NCI-H1417 (cell line): ENCODE measurements around the gene MBD5.

Experiments used
- DNase-seq, 3 experiments: peaks; one replicate each; lab custom pipeline; 2025; lab: John Stamatoyannopoulos, UW

MBD5 gene

DNA sequence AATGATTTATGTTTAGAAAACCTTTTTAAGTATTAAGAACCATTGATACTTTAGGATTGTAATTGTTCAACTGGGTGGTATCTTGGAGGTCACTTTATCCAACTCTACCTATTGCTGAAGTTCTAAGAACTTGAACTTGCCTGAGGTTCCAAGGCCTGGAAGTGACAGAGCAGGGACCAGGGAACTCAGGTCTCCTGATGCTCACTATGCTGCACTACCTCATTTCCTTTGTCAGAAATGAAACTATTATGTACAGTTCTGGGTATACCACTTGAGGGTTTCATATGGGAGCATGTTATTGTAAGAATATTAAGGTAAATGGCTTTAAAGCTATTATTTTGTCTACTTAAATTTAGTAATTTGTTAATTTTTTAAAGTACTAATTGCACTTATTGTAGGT lies 3.0 kb downstream of the MBD5 start:
- no peak for DNase-seq

DNA sequence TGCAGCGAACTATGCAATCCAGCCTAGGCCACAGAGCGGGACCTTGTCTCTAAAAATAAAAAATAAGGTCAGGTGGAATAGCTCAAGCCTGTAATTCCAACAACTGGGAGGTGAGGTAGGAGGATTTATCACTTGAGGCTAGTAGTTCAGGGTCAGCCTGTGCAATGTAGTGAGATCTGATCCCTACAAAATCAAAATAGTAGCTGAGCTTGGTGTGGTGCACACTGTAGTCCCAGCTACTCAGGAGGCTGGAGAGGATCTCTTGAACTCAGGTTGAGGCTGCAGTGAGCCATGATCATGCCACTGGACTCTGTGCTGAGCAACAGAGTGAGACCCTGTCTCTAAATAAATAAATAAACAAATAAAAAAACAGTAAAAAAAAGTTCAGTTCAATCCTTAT lies 5.7 kb downstream of the MBD5 start:
- no peak for DNase-seq

GRCh38 chr2:148027822-148028221 lies 6.9 kb downstream of the MBD5 start:
- no peak for DNase-seq

DNA sequence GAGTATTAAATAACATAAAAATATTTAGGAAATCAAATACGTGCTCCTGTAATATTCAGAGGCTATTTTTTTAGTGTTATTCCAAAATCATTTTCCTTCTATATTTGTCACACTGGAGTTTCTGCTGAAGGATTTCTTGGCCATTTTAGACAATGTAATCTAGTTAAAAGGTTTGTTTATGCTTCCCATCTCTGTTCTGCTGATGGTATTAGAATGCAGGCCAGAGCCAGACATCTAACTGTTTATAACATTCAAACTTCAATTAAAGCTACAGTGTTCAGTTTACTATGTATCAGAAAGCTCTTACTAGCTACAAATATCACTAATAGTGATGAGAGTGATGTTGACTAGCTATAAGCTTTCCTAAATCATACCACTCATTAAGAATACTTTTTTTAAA lies 7.9 kb downstream of the MBD5 start:
- no peak for DNase-seq

DNA sequence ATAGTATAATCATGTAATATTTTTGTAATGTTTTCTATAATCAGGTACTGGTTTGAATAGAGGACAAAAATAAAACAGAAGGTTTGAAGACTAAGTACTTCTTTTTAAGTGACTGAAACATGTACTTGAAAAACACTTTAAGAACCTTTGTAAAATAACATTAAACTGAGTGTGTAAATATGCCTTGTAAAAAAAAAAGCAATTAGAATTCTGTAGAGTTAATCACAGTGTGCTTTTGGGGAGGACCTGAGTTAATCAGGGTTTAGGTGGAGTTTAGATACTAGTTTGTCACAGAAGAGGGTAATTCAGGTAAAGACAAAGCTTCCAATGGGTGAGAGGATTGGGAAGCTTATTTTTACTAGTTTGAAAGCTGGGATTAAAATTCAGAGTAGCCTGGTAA lies 10.3 kb downstream of the MBD5 start:
- DNase-seq, result no peak

DNA sequence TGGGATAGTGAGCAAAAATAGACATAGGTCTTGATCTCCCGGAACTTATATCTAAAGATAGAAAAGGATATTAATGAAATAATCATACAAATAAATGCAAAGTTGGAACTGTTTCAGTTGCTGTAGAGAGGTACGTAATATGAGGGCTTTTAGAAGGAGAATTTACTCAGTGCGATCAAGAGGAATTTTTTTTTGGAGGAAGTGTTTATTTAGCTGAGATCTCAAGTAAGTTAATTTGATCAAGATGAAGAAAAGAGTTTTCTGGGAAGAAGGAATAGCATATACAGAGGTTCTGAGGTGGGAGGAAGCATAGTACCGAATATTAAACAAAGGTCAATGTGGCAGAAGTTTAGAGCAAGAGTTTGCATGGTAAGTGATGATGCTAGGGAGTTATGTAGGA lies 11.3 kb downstream of the MBD5 start:
- no peak for DNase-seq

DNA sequence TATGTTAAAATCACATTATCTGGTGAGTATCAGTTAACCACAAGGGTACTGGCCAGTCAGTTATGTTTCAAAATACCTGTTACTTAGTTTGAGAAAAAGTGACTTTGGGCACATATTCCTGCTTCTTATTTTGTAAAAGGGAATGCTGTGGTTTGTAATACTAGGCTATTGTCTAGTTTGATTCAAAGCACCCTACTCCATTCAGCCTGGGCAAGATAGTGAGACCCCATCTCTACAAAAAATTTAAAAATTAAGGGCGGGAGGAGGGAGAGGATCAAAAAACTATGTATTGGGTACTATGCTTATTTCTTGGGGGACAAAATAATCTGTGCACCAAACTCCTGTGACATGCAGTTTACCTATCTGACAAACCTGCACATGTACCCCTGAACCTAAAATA lies 18.9 kb downstream of the MBD5 start:
- no peak for DNase-seq

DNA sequence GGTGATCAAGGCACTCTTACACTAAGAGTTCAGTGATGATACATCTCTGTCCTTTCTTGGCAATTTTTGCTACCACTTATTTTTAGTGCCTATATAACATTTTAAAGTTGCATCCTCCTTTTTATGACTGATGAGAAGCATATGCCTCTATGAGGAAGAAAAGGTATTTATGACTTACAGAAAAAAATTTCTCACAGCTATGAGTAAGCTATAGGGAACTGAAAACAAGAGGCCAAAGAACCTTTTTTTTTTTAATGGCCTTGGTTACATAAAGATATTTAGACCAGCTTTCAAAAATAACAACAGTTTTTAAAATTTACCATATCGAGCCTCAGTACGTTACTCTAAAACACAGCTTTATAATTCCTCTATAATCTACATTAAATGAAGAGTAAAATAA lies 21.3 kb downstream of the MBD5 start:
- no peak for DNase-seq

- no peak for DNase-seq
Measured at GRCh38 chr2:148044322-148044721, 23.4 kb downstream of the MBD5 start.

GRCh38 chr2:148046802-148047201 lies 25.9 kb downstream of the MBD5 start:
- DNase-seq, result no peak

GRCh38 chr2:148048475-148049221 lies 27.8 kb downstream of the MBD5 start:
- DNase-seq, result no peak

GRCh38 chr2:148049284-148049683 lies 28.4 kb downstream of the MBD5 start:
- DNase-seq, result peak in 1 of 3 experiments; percentile 23

DNA sequence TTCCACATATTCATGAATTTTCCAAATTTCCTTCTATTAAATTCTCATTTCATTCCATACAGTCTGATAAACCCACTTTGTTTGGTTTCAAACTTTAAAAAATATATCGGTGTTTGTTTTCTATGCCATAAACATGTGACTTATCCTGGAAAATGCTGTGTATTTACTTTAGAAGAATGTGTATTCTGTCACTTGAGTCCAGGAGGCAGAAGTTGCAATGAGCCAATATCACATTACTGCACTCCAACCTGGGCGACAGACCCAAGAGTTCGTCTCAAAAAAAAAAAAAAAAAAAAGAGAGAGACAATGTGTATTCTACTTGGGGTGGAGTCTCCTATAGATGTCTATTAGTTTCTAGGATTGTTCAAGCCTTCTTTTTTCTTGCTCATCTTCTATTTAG lies 31.8 kb downstream of the MBD5 start:
- no peak for DNase-seq

DNA sequence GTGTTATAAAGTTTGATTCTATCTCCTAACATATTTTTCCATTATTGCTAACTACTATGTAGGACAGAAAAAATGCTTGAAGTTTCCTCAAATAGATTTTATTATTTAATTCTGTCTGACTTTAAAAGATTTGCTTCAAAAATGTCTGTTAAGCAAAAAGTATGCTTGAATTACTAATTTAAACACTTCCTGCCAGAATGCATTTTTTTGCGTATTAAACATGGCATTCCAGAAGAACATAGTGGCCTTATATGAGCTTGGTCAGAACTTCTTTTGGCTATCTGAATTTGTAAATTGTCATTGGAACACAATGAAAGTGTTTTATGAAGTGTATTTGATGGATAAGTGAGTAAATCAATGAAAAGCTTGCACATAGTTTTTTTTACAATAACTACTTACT lies 37.8 kb downstream of the MBD5 start:
- DNase-seq, result no peak

GRCh38 chr2:148063633-148064032 lies 42.7 kb downstream of the MBD5 start:
- no peak for DNase-seq

DNA sequence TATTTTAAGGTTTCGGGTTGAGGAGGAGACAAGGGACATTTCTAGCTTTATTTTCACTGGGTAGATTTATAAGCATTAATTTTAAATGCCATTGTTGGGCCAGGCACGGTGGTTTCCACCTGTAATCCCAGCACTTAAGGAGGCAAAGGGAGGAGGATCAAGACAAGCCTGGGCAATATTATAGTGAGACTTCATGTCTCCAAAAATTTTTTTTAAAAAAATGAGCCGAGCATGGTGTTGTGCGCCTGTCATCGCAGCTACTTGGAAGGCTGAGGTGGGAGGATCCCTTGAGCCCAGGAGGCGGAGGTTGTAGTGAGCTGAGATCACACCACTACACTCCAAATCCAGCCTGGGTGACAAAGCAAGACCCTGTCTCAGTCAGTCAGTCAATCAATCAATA lies 45.0 kb downstream of the MBD5 start:
- DNase-seq, result no peak

DNA sequence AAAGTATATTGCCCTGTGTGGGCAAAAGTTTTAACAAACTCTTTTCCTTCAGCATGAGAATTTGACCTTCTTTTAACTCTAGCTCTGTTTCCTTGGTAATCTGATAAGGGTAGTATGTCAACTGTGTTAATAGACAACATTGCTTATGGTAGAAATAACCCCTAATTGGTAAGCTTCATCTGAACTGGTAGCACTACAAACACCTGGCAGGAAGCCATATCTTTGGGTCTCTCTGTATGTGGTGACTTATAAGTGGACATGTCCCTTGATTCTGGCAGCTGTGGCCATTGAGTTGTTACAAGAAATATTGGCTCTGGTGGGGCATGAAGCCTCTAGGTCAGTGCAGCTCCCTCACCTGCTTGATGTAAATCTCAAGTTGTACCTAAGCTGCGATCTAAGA lies 46.9 kb downstream of the MBD5 start:
- DNase-seq, result peak in 2 of 3 experiments; percentile 19 to 68

DNA sequence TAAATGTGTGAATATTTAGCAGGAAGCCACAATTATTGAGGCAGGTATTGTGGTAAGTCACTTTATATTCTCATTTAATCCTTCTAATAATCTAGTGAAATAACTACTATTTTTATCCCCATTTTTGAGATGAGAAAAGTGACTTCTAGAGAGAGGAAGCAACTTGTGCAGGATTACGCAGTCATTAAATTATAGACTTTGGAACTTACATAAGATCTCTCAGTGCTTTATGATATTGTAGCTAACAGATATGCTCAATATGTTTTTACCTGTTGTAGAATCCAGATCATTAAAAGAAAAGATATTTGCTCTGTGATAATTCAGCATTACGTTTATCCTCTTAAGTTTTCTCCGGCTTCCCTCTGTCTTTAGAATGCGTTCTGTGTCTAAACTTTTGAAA lies 50.5 kb downstream of the MBD5 start:
- no peak for DNase-seq

DNA sequence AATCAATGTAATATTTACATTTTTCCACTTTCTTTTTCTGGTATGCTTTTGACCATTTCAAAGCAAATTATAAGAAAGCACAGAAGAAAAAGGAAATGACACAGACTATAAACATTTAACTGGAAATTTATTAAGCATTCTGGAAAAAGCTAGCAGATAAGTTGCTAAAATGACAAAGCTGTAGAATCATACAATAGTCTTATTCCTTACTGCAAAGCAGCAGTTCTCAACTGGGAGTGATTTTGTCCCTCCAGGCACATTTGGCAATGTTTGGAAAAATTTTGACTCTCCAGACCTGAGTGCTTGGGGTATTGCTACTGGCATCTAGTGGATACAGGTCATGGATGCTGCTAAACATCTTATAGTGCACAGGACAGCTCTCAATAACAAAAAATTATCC lies 75.1 kb downstream of the MBD5 start:
- DNase-seq, result no peak

GRCh38 chr2:148102641-148103040 lies 81.8 kb downstream of the MBD5 start:
- DNase-seq, result no peak

GRCh38 chr2:148103946-148104345 lies 83.1 kb downstream of the MBD5 start:
- no peak for DNase-seq

- DNase-seq, result no peak
Measured at GRCh38 chr2:148106331-148106730, 85.4 kb downstream of the MBD5 start.

DNA sequence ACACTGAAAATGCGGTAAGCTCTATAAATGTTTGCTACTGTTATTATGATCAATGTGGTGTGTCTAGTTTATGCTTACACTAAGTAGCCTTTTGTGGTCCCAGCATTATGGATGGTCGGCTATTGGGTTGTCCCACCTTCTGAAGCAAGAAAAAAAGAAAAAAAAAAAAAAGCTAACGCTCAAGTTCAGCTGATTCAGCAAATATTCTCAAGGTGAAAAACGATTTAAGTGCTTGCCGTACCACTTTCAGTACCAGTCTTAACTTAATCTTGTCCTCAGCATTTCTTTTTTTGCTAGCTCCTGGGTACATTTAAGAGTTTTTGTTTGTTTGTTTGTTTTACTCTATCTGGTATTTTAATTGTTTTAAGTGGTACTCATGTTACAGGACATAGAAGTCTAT lies 87.5 kb downstream of the MBD5 start:
- DNase-seq, result no peak

DNA sequence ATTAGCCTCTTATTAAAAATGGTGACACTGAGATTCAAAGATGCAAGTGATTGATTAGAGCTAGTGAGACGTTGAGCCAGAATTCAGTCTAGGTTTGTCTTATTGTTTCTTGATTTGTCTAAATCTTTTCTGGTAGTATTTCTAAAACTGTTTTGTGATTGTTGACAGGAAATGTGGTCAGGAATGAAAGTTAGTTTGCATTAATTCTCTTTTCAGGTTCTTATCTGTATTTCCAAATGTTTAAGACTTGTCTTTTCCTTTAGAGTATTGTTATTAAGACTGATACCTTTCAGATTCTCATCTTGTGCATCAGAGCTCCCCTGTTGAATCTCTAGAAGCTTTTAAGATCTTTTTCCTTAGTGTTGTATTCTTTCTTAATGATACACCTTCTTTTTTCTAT lies 89.3 kb downstream of the MBD5 start:
- no peak for DNase-seq

DNA sequence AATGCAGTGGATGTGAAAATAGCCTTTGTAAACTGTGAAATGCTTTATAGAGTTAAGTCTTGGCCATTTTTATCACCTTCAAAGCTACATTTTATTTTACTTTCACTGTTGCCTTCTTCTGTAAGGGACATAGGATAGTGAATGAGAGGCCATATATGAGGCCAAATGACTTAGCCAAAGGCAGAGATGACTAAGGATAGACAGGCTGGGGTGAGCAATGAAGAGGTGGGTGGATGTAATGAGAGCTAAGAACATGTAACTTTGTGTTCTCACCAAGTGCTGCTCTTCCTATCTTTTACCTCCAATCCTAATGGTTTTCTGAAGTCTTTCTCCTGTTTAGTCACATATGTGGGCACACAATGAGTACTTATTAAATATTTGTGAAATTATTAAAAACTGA lies 101.9 kb downstream of the MBD5 start:
- DNase-seq, result no peak
